ENCODE data around the gene STIL.

STIL gene

GRCh38 chr1:47232187-47232874 is 81.6 kb downstream of the STIL start, which contains the start of gene TAL1:
TAL1 (minus strand) TSS chr1:47232225; CDS start chr1:47225888, 6,337 bp downstream.
- no peak for DNase-seq

GRCh38 chr1:47231301-47232186 is 82.4 kb downstream of the STIL start:
- DNase-seq = peak; percentile 80

- DNase-seq = peak; percentile 72
Measured at GRCh38 chr1:47230692-47231300, 83.2 kb downstream of the STIL start.

GRCh38 chr1:47229886-47230691 is 83.9 kb downstream of the STIL start:
- DNase-seq = peak; percentile 55

GRCh38 chr1:47229031-47229885 is 84.7 kb downstream of the STIL start:
- DNase-seq = peak; percentile 53

GRCh38 chr1:47228644-47229030 is 85.3 kb downstream of the STIL start:
- no peak for DNase-seq

- DNase-seq = no peak
Measured at GRCh38 chr1:47227341-47228232, 86.4 kb downstream of the STIL start.

GRCh38 chr1:47226839-47227215 is 87.1 kb downstream of the STIL start:
- DNase-seq = peak; percentile 30

GRCh38 chr1:47226121-47226838 is 87.7 kb downstream of the STIL start:
- DNase-seq = peak; percentile 41

GRCh38 chr1:47225430-47226100 is 88.4 kb downstream of the STIL start:
- DNase-seq = peak; percentile 38

- no peak for DNase-seq
Measured at GRCh38 chr1:47224676-47225399, 89.1 kb downstream of the STIL start.

- DNase-seq = no peak
Measured at GRCh38 chr1:47223921-47224675, 89.8 kb downstream of the STIL start.

GRCh38 chr1:47223174-47223920 is 90.6 kb downstream of the STIL start:
- no peak for DNase-seq

GRCh38 chr1:47222476-47222875 is 91.5 kb downstream of the STIL start:
- DNase-seq = no peak

- DNase-seq = no peak
Measured at GRCh38 chr1:47219590-47220220, 94.2 kb downstream of the STIL start.

GRCh38 chr1:47219001-47219400 is 94.9 kb downstream of the STIL start:
- DNase-seq = no peak

Data from right forelimb (tissue), 1 donor.